HEK293 (cell line): ENCODE results near the gene RAP1A.

ENCODE experiments used
- BCL11A ChIP-seq: fragments of 450-650 bp; formaldehyde crosslinking; IDR thresholded peaks from 2 replicates; pipeline ENCODE4 v1.5.1; 2016; ENCODE audit warnings: low read depth, missing biosample characterization, missing genetic modification characterization
- FEZF1 ChIP-seq: fragments of 450-650 bp; formaldehyde crosslinking; IDR thresholded peaks from 2 replicates; pipeline ENCODE4 v1.5.1; 2016; ENCODE audit warnings: missing biosample characterization, missing genetic modification characterization
- HIC1 ChIP-seq: fragments of 450-650 bp; formaldehyde crosslinking; IDR thresholded peaks from 2 replicates; pipeline ENCODE4 v1.5.1; 2016; ENCODE audit warnings: missing biosample characterization, missing genetic modification characterization
- KLF8 ChIP-seq: fragments of 450-650 bp; formaldehyde crosslinking; IDR thresholded peaks from 2 replicates; pipeline ENCODE4 v1.5.1; 2016; ENCODE audit warnings: missing biosample characterization, missing genetic modification characterization
- PRDM4 ChIP-seq: fragments of 450-650 bp; formaldehyde crosslinking; IDR thresholded peaks from 2 replicates; pipeline ENCODE4 v1.5.1; 2017; ENCODE audit warnings: missing biosample characterization, missing genetic modification characterization
- SCRT2 ChIP-seq: fragments of 450-650 bp; formaldehyde crosslinking; IDR thresholded peaks from 2 replicates; pipeline ENCODE4 v1.5.1; 2016; ENCODE audit warnings: missing biosample characterization, missing genetic modification characterization
- YY1 ChIP-seq: fragments of 450-650 bp; formaldehyde crosslinking; IDR thresholded peaks from 2 replicates; pipeline ENCODE4 v1.5.1; 2018; ENCODE audit warnings: missing biosample characterization, missing genetic modification characterization
- ZBTB21 ChIP-seq: fragments of 450-650 bp; formaldehyde crosslinking; IDR thresholded peaks from 2 replicates; pipeline ENCODE4 v1.5.1; 2017; ENCODE audit warnings: missing biosample characterization, missing genetic modification characterization
- ZBTB44 ChIP-seq: fragments of 450-650 bp; IDR thresholded peaks from 2 replicates; pipeline ENCODE4 v1.5.1; 2018; ENCODE audit warnings: missing biosample characterization, mild to moderate bottlenecking, missing genetic modification characterization
- ZFHX2 ChIP-seq: fragments of 450-650 bp; formaldehyde crosslinking; conservative IDR thresholded peaks from 2 replicates; pipeline ENCODE4 v1.5.1; 2016; ENCODE audit warnings: missing biosample characterization, missing genetic modification characterization
- ZNF146 ChIP-seq: fragments of 450-650 bp; formaldehyde crosslinking; IDR thresholded peaks from 2 replicates; pipeline ENCODE4 v1.5.1; 2016; ENCODE audit warnings: missing biosample characterization, missing genetic modification characterization
- ZNF157 ChIP-seq: fragments of 450-650 bp; formaldehyde crosslinking; IDR thresholded peaks from 2 replicates; pipeline ENCODE4 v1.5.1; 2016; ENCODE audit warnings: missing biosample characterization, missing genetic modification characterization
- ZNF211 ChIP-seq: fragments of 450-650 bp; formaldehyde crosslinking; IDR thresholded peaks from 2 replicates; pipeline ENCODE4 v1.5.1; 2016; ENCODE audit warnings: low read depth, missing biosample characterization, missing genetic modification characterization
- ZNF302 ChIP-seq: fragments of 450-650 bp; formaldehyde crosslinking; IDR thresholded peaks from 2 replicates; pipeline ENCODE4 v1.5.1; 2016; ENCODE audit warnings: missing biosample characterization, missing genetic modification characterization, low read depth
- ZNF362 ChIP-seq: fragments of 450-650 bp; formaldehyde crosslinking; IDR thresholded peaks from 2 replicates; pipeline ENCODE4 v1.5.1; 2016; ENCODE audit warnings: missing biosample characterization, missing genetic modification characterization
- ZNF423 ChIP-seq: fragments of 450-650 bp; formaldehyde crosslinking; IDR thresholded peaks from 2 replicates; pipeline ENCODE4 v1.5.1; 2016; ENCODE audit warnings: missing biosample characterization, missing genetic modification characterization
- ZNF513 ChIP-seq: fragments of 450-650 bp; IDR thresholded peaks from 2 replicates; pipeline ENCODE4 v1.5.1; 2018; ENCODE audit warnings: missing biosample characterization, missing genetic modification characterization
- ZNF561 ChIP-seq: fragments of 450-650 bp; IDR thresholded peaks from 2 replicates; pipeline ENCODE4 v1.5.1; 2018; ENCODE audit warnings: missing biosample characterization, missing genetic modification characterization, borderline replicate concordance
- ZNF571 ChIP-seq: fragments of 450-650 bp; formaldehyde crosslinking; IDR thresholded peaks from 2 replicates; pipeline ENCODE4 v1.5.0; 2017; ENCODE audit warnings: missing biosample characterization, missing genetic modification characterization
- ZNF585B ChIP-seq: fragments of 450-650 bp; formaldehyde crosslinking; IDR thresholded peaks from 2 replicates; pipeline ENCODE4 v1.5.1; 2016; ENCODE audit warnings: missing biosample characterization, missing genetic modification characterization
- ZNF610 ChIP-seq: fragments of 450-650 bp; formaldehyde crosslinking; IDR thresholded peaks from 2 replicates; pipeline ENCODE4 v1.5.1; 2016; ENCODE audit warnings: missing biosample characterization, missing genetic modification characterization, borderline replicate concordance
- ZNF658 ChIP-seq: fragments of 450-650 bp; formaldehyde crosslinking; IDR thresholded peaks from 2 replicates; pipeline ENCODE4; 2016; ENCODE audit warnings: missing biosample characterization, missing genetic modification characterization
- ZNF704 ChIP-seq: fragments of 450-650 bp; formaldehyde crosslinking; IDR thresholded peaks from 2 replicates; pipeline ENCODE4 v1.5.1; 2016; ENCODE audit warnings: missing biosample characterization, missing genetic modification characterization
- ZNF707 ChIP-seq: fragments of 450-650 bp; formaldehyde crosslinking; IDR thresholded peaks from 2 replicates; pipeline ENCODE4 v1.5.1; 2016; ENCODE audit warnings: missing biosample characterization, missing genetic modification characterization
- ZNF792 ChIP-seq: fragments of 450-650 bp; formaldehyde crosslinking; IDR thresholded peaks from 2 replicates; pipeline ENCODE4 v1.5.1; 2016; ENCODE audit warnings: missing biosample characterization, missing genetic modification characterization
- ZNF830 ChIP-seq: fragments of 450-650 bp; IDR thresholded peaks from 2 replicates; pipeline ENCODE4 v1.5.0; 2018; ENCODE audit warnings: missing biosample characterization, missing genetic modification characterization, low read depth, mild to moderate bottlenecking, moderate library complexity
- ZSCAN23 ChIP-seq: fragments of 450-650 bp; formaldehyde crosslinking; IDR thresholded peaks from 2 replicates; pipeline ENCODE4 v1.5.1; 2016; ENCODE audit warnings: missing biosample characterization, missing genetic modification characterization
- ZSCAN30 ChIP-seq: fragments of 450-650 bp; IDR thresholded peaks from 2 replicates; pipeline ENCODE4 v1.5.1; 2018; ENCODE audit warnings: missing biosample characterization, mild to moderate bottlenecking, missing genetic modification characterization, moderate library complexity
- ZSCAN4 ChIP-seq: fragments of 450-650 bp; formaldehyde crosslinking; IDR thresholded peaks from 2 replicates; pipeline ENCODE4 v1.5.1; 2017; ENCODE audit warnings: missing biosample characterization, missing genetic modification characterization

Gene RAP1A

GRCh38 chr1:111738436-111739193 lies 119.0 kb downstream of the RAP1A start (continued):
- TF ChIP-seq ZNF362 (tag by site-specific recombination): no peak
- TF ChIP-seq ZNF585B: 0 out of 2 replicates have a peak, but pooled peaks have one; percentile 3
- no peak for TF ChIP-seq SCRT2 (tag by site-specific recombination)
- no peak for TF ChIP-seq ZNF707 (tag by site-specific recombination)
- no peak for TF ChIP-seq ZNF658 (tag by site-specific recombination)
- no peak for TF ChIP-seq ZNF146 (tag by site-specific recombination)
- TF ChIP-seq PRDM4: no peak
- peak; percentile 67; the same call in 1 of the 2 replicates for TF ChIP-seq ZNF610 (tag by site-specific recombination)
- no peak for TF ChIP-seq ZSCAN4
- no peak for TF ChIP-seq ZNF792
- no peak; the same call in 1 of the 2 replicates for TF ChIP-seq ZNF561 (tag by site-specific recombination)
- no peak; the same call in 1 of the 2 replicates for TF ChIP-seq KLF8 (tag by site-specific recombination)
- no peak for TF ChIP-seq ZNF704 (tag by site-specific recombination)
- no peak for TF ChIP-seq BCL11A (tag by site-specific recombination)
- no peak for TF ChIP-seq ZNF830 (tag by site-specific recombination)
- TF ChIP-seq ZNF513 (tag by site-specific recombination): no peak
- TF ChIP-seq ZNF571: no peak
- no peak for TF ChIP-seq ZBTB21 (tag by site-specific recombination)
- no peak for TF ChIP-seq YY1 (tag by site-specific recombination)
- no peak for TF ChIP-seq ZSCAN23
- no peak for TF ChIP-seq FEZF1 (tag by site-specific recombination)
- peak; percentile 93 for TF ChIP-seq ZNF423 (tag by site-specific recombination)
- TF ChIP-seq ZNF157 (tag by site-specific recombination): no peak
- 0 out of 2 replicates have a peak, but pooled peaks have one; percentile 46 for TF ChIP-seq ZSCAN30 (tag by site-specific recombination)
- TF ChIP-seq ZNF211 (tag by site-specific recombination): no peak
- peak; percentile 93 for TF ChIP-seq ZFHX2 (tag by site-specific recombination)
- no peak; the same call in 1 of the 2 replicates for TF ChIP-seq HIC1
- 0 out of 2 replicates have a peak, but pooled peaks have one; percentile 32 for TF ChIP-seq ZBTB44 (tag by site-specific recombination)
- no peak for TF ChIP-seq ZNF302
